ENCODE measurements around the gene PPCS. TPM values are rescaled to one million over a fixed set of nuclear protein-coding genes. Genes with fewer than 3 reads are reported as not detected.
"Not testable (repeated sequence)": the region's sequence is repeated elsewhere in the genome, so short reads cannot be mapped to it uniquely, and the experiment has no call there.

PPCS gene
- total RNA-seq, 1 donor from 2014 or later, result 46.7 TPM

GRCh38 chr1:42450061-42450460 lies 6.3 kb upstream of the PPCS start:
- intact Hi-C loops (cut with micrococcal nuclease), result loop anchor here (10.0 kb wide), 1 partner anchor 645 kb away; no protein-coding TSS in a partner anchor

GRCh38 chr1:42453386-42453785 lies 3.0 kb upstream of the PPCS start:
- intact Hi-C loops (cut with micrococcal nuclease), result loop anchor here (10.0 kb wide), 1 partner anchor 649 kb away; no protein-coding TSS in a partner anchor

GRCh38 chr1:42454403-42454802 lies 1.9 kb upstream of the PPCS start:
- intact Hi-C loops (cut with micrococcal nuclease), result loop anchor here (10.0 kb wide), 1 partner anchor 650 kb away; no protein-coding TSS in a partner anchor

GRCh38 chr1:42456754-42457089 lies 379 bp downstream of the PPCS start:
- intact Hi-C loops (cut with micrococcal nuclease), result loop anchor here (1.0 to 10.0 kb wide), 9 partner anchors 121 to 1756 kb away; partner anchors contain the start of genes C1orf50, CFAP57, DMAP1 and EBNA1BP2

- intact Hi-C loops (cut with micrococcal nuclease), result loop anchor here (5.0 to 10.0 kb wide), 5 partner anchors 461 to 1766 kb away; partner anchors contain the start of genes ATP6V0B, DPH2, FOXO6 and NFYC
These were observed 4.9 kb downstream of the PPCS start for GRCh38 chr1:42461196-42461595.

- intact Hi-C loops (cut with micrococcal nuclease), result loop anchor here (1.0 to 10.0 kb wide), 18 partner anchors 8 to 1768 kb away; partner anchors contain the start of genes ATP6V0B, C1orf50, CDC20 and CFAP57
These were observed 6.8 kb downstream of the PPCS start, which contains the start of gene CCDC30 for GRCh38 chr1:42462828-42463763. Gene CCDC30, plus strand, starts transcription at chr1:42463286. Its CDS starts 17,266 bp downstream, at chr1:42480552.

- intact Hi-C loops (cut with micrococcal nuclease), result loop anchor here (1.0 to 10.0 kb wide), 17 partner anchors 9 to 1769 kb away; partner anchors contain the start of genes ATP6V0B, C1orf50, CDC20 and DPH2
These were observed 7.6 kb downstream of the PPCS start for GRCh38 chr1:42463921-42464320.

- intact Hi-C loops (cut with micrococcal nuclease), result loop anchor here (10.0 kb wide), 3 partner anchors 571 to 1771 kb away; partner anchors contain the start of genes FOXO6 and NFYC
These were observed 9.7 kb downstream of the PPCS start for GRCh38 chr1:42466030-42466429.

GRCh38 chr1:42469727-42470126 lies 13.4 kb downstream of the PPCS start:
- intact Hi-C loops (cut with micrococcal nuclease), result loop anchor here (10.0 kb wide), 3 partner anchors 575 to 1775 kb away; partner anchors contain the start of genes FOXO6 and NFYC

- intact Hi-C loops (cut with micrococcal nuclease), result no loop called here
These were observed 20.3 kb downstream of the PPCS start for GRCh38 chr1:42476605-42477004.

GRCh38 chr1:42477354-42477753 lies 21.0 kb downstream of the PPCS start:
- intact Hi-C loops (cut with micrococcal nuclease), result not testable (repeated sequence)

- intact Hi-C loops (cut with micrococcal nuclease), result no loop called here
These were observed 21.4 kb downstream of the PPCS start for GRCh38 chr1:42477775-42478174.

- intact Hi-C loops (cut with micrococcal nuclease), result no loop called here
These were observed 23.3 kb downstream of the PPCS start for GRCh38 chr1:42479621-42480020.

GRCh38 chr1:42480921-42481320 lies 24.6 kb downstream of the PPCS start:
- intact Hi-C loops (cut with micrococcal nuclease), result no loop called here

GRCh38 chr1:42482635-42483153 lies 26.4 kb downstream of the PPCS start:
- intact Hi-C loops (cut with micrococcal nuclease), result no loop called here

GRCh38 chr1:42484382-42484781 lies 28.0 kb downstream of the PPCS start:
- intact Hi-C loops (cut with micrococcal nuclease), result no loop called here

GRCh38 chr1:42490237-42490636 lies 33.9 kb downstream of the PPCS start:
- intact Hi-C loops (cut with micrococcal nuclease), result no loop called here

- intact Hi-C loops (cut with micrococcal nuclease), result not testable (repeated sequence)
These were observed 45.7 kb downstream of the PPCS start for GRCh38 chr1:42502031-42502430.

GRCh38 chr1:42504535-42505128 lies 48.3 kb downstream of the PPCS start:
- intact Hi-C loops (cut with micrococcal nuclease), result no loop called here

GRCh38 chr1:42506576-42506975 lies 50.2 kb downstream of the PPCS start:
- intact Hi-C loops (cut with micrococcal nuclease), result no loop called here

Measured in T-helper 1 cell treated with Interleukin-12 subunit alpha and Interleukin-12 subunit beta and Interleukin-4 antibody, amounts not matched to agents 30 ng/mL and 1 ng/mL, for 36 hours (primary cell).